ENCODE data around the gene EOMES. TPM values are rescaled to one million over a fixed set of nuclear protein-coding genes. Genes with fewer than 3 reads are reported as not detected.

The EOMES gene
- total and polyA plus RNA-seq, 4 experiments from 2014 or later = 4.0 to 10.2 (median 4.5) TPM

DNA sequence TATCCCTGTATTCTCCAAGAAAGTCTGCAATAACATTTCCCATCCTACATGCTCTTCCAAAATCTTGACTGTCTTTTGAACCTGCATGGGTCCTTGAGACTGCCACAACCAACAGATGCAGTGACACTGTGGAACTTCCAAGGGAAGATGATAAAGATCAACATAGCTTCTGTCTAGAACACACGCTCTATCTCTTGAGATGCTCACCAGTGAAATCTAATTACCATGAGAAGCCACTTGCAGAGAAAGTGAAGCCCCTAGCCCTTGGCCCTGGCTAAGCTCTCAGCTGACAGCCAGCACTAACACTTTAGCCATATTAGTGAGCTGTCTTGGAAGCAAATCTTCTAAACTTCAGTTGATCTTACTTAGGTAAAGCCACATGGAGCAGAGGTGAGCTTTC, 36.6 kb downstream of the EOMES start:
- Mint-ChIP-seq H3K4me1 (peaks cover 5 to 11% (median 9%) of the 10 kb centered on the region in 4 donors), H3K4me3 (no peak overlapping the region), H3K27ac (no peak overlapping the region), H3K36me3 (peaks cover 2 to 8% of the 10 kb centered on the region in 2 donors), H3K27me3 (peaks cover 3 to 6% of the 10 kb centered on the region in 2 donors), H3K9me3 (peaks cover 0 to 15% (median 10%) of the 10 kb centered on the region in 8 donors)
- Histone ChIP-seq H3K9me3 (ENCODE audit: control insufficient read depth in 1 of 2, low read length in 2 of 2) (no peaks in the 10 kb centered on the region), H3K36me3 (ENCODE audit: insufficient read depth, low read length) (no peaks in the 10 kb centered on the region), H3K27me3 (ENCODE audit: insufficient read depth, low read length) (no peaks in the 10 kb centered on the region), H3K4me3 (ENCODE audit: low read length in 2 of 2) (no peak overlapping the region), H3K4me1 (ENCODE audit: insufficient read depth, low read length) (peaks cover 12% of the 10 kb centered on the region), H3K27ac (ENCODE audit: low read depth, low read length) (no peak overlapping the region)
- CTCF ChIA-PET (ENCODE audit: partially characterized antibody) = interaction anchor here (0.6 to 1.8 kb wide), 4 partner anchors 120 to 551 kb away, joined by 3 to 5 read pairs (median 4); no protein-coding TSS in a partner anchor
- intact Hi-C loops (cut with micrococcal nuclease) = no loop called here
- POLR2A ChIA-PET (ENCODE audit: partially characterized antibody) = no interaction called here
- DNase-seq = no peak

- H3K4me1 ChIP-seq (ENCODE audit: insufficient read depth, low read length) = peaks cover 12% of the 10 kb centered on the region
- no peak overlapping the region for H3K4me3 ChIP-seq (ENCODE audit: low read length in 2 of 2)
- Mint-ChIP-seq H3K36me3 (peaks cover 0 to under 1% of the 10 kb centered on the region in 2 donors), H3K9me3 (peaks cover 0 to 6% (median under 1%) of the 10 kb centered on the region in 8 donors), H3K27ac (no peak overlapping the region), H3K27me3 (peaks cover 3 to 6% of the 10 kb centered on the region in 2 donors), H3K4me1 (peaks cover 5 to 16% (median 13%) of the 10 kb centered on the region in 4 donors), H3K4me3 (no peak overlapping the region)
- no peaks in the 10 kb centered on the region for H3K36me3 ChIP-seq (ENCODE audit: insufficient read depth, low read length)
- no peak overlapping the region for H3K27ac ChIP-seq (ENCODE audit: low read depth, low read length)
- DNase-seq = no peak
- no peaks in the 10 kb centered on the region for H3K27me3 ChIP-seq (ENCODE audit: insufficient read depth, low read length)
- ChIA-PET POLR2A (ENCODE audit: partially characterized antibody) (no interaction called here), CTCF (ENCODE audit: partially characterized antibody) (interaction anchor here (0.7 to 7.3 kb wide), 4 partner anchors 29 to 550 kb away, joined by 4 to 99 read pairs (median 34); no protein-coding TSS in a partner anchor)
- no peaks in the 10 kb centered on the region for H3K9me3 ChIP-seq (ENCODE audit: control insufficient read depth in 1 of 2, low read length in 2 of 2)
- intact Hi-C loops (cut with micrococcal nuclease) = no loop called here
These were observed 37.8 kb downstream of the EOMES start for GRCh38 chr3:27684302-27684701.

- no peaks in the 10 kb centered on the region for H3K9me3 ChIP-seq (ENCODE audit: control insufficient read depth in 1 of 2, low read length in 2 of 2)
- no peaks in the 10 kb centered on the region for H3K36me3 Mint-ChIP-seq
- no peak overlapping the region for H3K4me3 ChIP-seq (ENCODE audit: low read length in 2 of 2)
- ChIA-PET CTCF (ENCODE audit: partially characterized antibody) (interaction anchor here (0.6 to 7.3 kb wide), 63 partner anchors 9 to 1880 kb away, joined by 3 to 99 read pairs (median 4); no protein-coding TSS in a partner anchor), POLR2A (ENCODE audit: partially characterized antibody) (interaction anchor here (0.5 to 1.2 kb wide), 2 partner anchors 159 to 201 kb away, joined by 3 read pairs; no protein-coding TSS in a partner anchor)
- peaks cover 3 to 6% of the 10 kb centered on the region in 2 donors for H3K27me3 Mint-ChIP-seq
- peaks cover 5 to 19% (median 14%) of the 10 kb centered on the region in 4 donors for H3K4me1 Mint-ChIP-seq
- H3K36me3 ChIP-seq (ENCODE audit: insufficient read depth, low read length) = no peaks in the 10 kb centered on the region
- no peaks in the 10 kb centered on the region for H3K27me3 ChIP-seq (ENCODE audit: insufficient read depth, low read length)
- DNase-seq = peak; percentile 31 to 73 (median 69)
- no peaks in the 10 kb centered on the region for H3K9me3 Mint-ChIP-seq
- intact Hi-C loops (cut with micrococcal nuclease) = loop anchor here (1.0 to 2.0 kb wide), 4 partner anchors 196 to 547 kb away; partner anchors contain the start of gene SLC4A7
- peaks cover 12% of the 10 kb centered on the region for H3K4me1 ChIP-seq (ENCODE audit: insufficient read depth, low read length)
- no peak overlapping the region for H3K27ac ChIP-seq (ENCODE audit: low read depth, low read length)
- H3K27ac Mint-ChIP-seq = peak overlapping the region; percentile 2 to 77 (median 29)
- peak overlapping the region; percentile 17 to 78 (median 71) for H3K4me3 Mint-ChIP-seq
These were observed 40.8 kb downstream of the EOMES start for GRCh38 chr3:27681249-27681748.

GRCh38 chr3:27680517-27681246, 41.4 kb downstream of the EOMES start:
- Mint-ChIP-seq H3K27me3 (peaks cover 3 to 6% of the 10 kb centered on the region in 2 donors), H3K27ac (peak overlapping the region in 5 of 7 donors; percentile 2 to 62 (median 14)), H3K4me1 (peaks cover 5 to 19% (median 14%) of the 10 kb centered on the region in 4 donors), H3K4me3 (peak overlapping the region in 4 of 8 donors; percentile 17 to 78 (median 75)), H3K36me3 (no peaks in the 10 kb centered on the region), H3K9me3 (no peaks in the 10 kb centered on the region)
- H3K9me3 ChIP-seq (ENCODE audit: control insufficient read depth in 1 of 2, low read length in 2 of 2) = no peaks in the 10 kb centered on the region
- H3K4me3 ChIP-seq (ENCODE audit: low read length in 2 of 2) = no peak overlapping the region
- peaks cover 12% of the 10 kb centered on the region for H3K4me1 ChIP-seq (ENCODE audit: insufficient read depth, low read length)
- no peaks in the 10 kb centered on the region for H3K27me3 ChIP-seq (ENCODE audit: insufficient read depth, low read length)
- H3K27ac ChIP-seq (ENCODE audit: low read depth, low read length) = no peak overlapping the region
- CTCF ChIA-PET (ENCODE audit: partially characterized antibody) = interaction anchor here (0.6 to 7.3 kb wide), 60 partner anchors 9 to 1879 kb away, joined by 3 to 99 read pairs (median 4); no protein-coding TSS in a partner anchor
- no peaks in the 10 kb centered on the region for H3K36me3 ChIP-seq (ENCODE audit: insufficient read depth, low read length)
- intact Hi-C loops (cut with micrococcal nuclease) = loop anchor here (1.0 to 2.0 kb wide), 4 partner anchors 196 to 546 kb away; partner anchors contain the start of gene SLC4A7
- POLR2A ChIA-PET (ENCODE audit: partially characterized antibody) = interaction anchor here (1.2 kb wide), 1 partner anchor 200 kb away, joined by 3 read pairs; no protein-coding TSS in a partner anchor
- no peak for DNase-seq

DNA sequence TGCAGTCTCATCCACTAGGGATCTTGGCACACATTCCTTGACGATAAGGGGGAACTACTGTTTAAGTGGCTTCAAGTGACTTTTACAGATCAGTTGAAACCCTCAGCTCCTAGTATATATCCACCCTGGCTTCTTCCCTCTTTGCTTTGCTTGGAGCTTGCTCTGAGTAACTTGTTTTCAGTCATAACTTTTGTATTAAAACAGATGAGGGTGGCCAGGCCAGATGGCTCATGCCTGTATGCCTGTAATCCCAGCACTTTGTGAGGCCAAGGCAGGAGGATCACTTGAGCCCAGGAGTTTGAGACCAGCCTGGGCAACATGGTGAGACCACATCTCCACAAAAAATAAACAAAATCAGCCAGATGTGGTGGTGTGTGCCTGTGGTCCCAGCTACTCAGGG, 42.4 kb downstream of the EOMES start:
- peaks cover 12% of the 10 kb centered on the region for H3K4me1 ChIP-seq (ENCODE audit: insufficient read depth, low read length)
- H3K27me3 ChIP-seq (ENCODE audit: insufficient read depth, low read length) = no peaks in the 10 kb centered on the region
- no peak overlapping the region for H3K4me3 ChIP-seq (ENCODE audit: low read length in 2 of 2)
- intact Hi-C loops (cut with micrococcal nuclease) = loop anchor here (2.0 kb wide), 1 partner anchor 195 kb away; the partner anchor contains the start of gene SLC4A7
- H3K9me3 ChIP-seq (ENCODE audit: control insufficient read depth in 1 of 2, low read length in 2 of 2) = no peaks in the 10 kb centered on the region
- POLR2A ChIA-PET (ENCODE audit: partially characterized antibody) = no interaction called here
- no peak overlapping the region for H3K27ac ChIP-seq (ENCODE audit: low read depth, low read length)
- Mint-ChIP-seq H3K4me3 (no peak overlapping the region), H3K27me3 (peaks cover 3% of the 10 kb centered on the region in 2 donors), H3K27ac (peak overlapping the region in 2 of 7 donors; percentile 23 to 57), H3K4me1 (peaks cover 5 to 19% (median 14%) of the 10 kb centered on the region in 4 donors), H3K9me3 (no peaks in the 10 kb centered on the region), H3K36me3 (no peaks in the 10 kb centered on the region)
- no peak for DNase-seq
- H3K36me3 ChIP-seq (ENCODE audit: insufficient read depth, low read length) = no peaks in the 10 kb centered on the region
- CTCF ChIA-PET (ENCODE audit: partially characterized antibody) = interaction anchor here (0.8 to 7.3 kb wide), 15 partner anchors 14 to 647 kb away, joined by 3 to 99 read pairs (median 8); no protein-coding TSS in a partner anchor

GRCh38 chr3:27678234-27678633, 43.9 kb downstream of the EOMES start:
- Mint-ChIP-seq H3K27me3 (peaks cover 3% of the 10 kb centered on the region in 2 donors), H3K4me3 (no peak overlapping the region), H3K27ac (no peak overlapping the region), H3K9me3 (no peaks in the 10 kb centered on the region), H3K36me3 (no peaks in the 10 kb centered on the region), H3K4me1 (peaks cover 5 to 19% (median 14%) of the 10 kb centered on the region in 4 donors)
- Histone ChIP-seq H3K27me3 (ENCODE audit: insufficient read depth, low read length) (no peaks in the 10 kb centered on the region), H3K4me3 (ENCODE audit: low read length in 2 of 2) (no peak overlapping the region), H3K9me3 (ENCODE audit: control insufficient read depth in 1 of 2, low read length in 2 of 2) (no peaks in the 10 kb centered on the region), H3K36me3 (ENCODE audit: insufficient read depth, low read length) (no peaks in the 10 kb centered on the region), H3K27ac (ENCODE audit: low read depth, low read length) (no peak overlapping the region), H3K4me1 (ENCODE audit: insufficient read depth, low read length) (peaks cover 12% of the 10 kb centered on the region)
- POLR2A ChIA-PET (ENCODE audit: partially characterized antibody) = no interaction called here
- intact Hi-C loops (cut with micrococcal nuclease) = no loop called here
- CTCF ChIA-PET (ENCODE audit: partially characterized antibody) = interaction anchor here (0.6 to 7.3 kb wide), 6 partner anchors 12 to 1055 kb away, joined by 3 to 99 read pairs (median 3); no protein-coding TSS in a partner anchor
- no peak for DNase-seq

DNA sequence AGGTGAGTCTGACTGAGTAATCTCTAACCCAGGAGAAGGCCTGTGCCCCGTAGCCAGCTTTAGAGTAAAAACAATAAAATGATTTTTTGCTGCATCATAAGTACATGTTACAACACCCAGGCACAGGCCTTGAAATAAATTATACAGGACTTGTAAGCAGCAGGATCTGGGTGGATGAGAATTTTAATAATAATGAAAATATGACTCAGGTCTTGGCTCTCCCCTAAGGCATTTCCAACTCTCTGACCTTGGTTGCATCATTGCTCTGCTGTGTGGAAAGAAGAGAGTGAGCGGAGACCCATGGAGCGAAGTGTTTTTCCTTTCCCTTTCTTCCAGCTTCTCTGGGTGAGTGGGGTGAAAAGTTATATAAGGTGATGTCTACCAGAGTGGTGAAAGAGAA, 44.6 kb downstream of the EOMES start:
- Histone ChIP-seq H3K27me3 (ENCODE audit: insufficient read depth, low read length) (no peaks in the 10 kb centered on the region), H3K4me1 (ENCODE audit: insufficient read depth, low read length) (peaks cover 12% of the 10 kb centered on the region), H3K36me3 (ENCODE audit: insufficient read depth, low read length) (no peaks in the 10 kb centered on the region), H3K4me3 (ENCODE audit: low read length in 2 of 2) (no peak overlapping the region), H3K27ac (ENCODE audit: low read depth, low read length) (no peak overlapping the region), H3K9me3 (ENCODE audit: control insufficient read depth in 1 of 2, low read length in 2 of 2) (no peaks in the 10 kb centered on the region)
- ChIA-PET CTCF (ENCODE audit: partially characterized antibody) (interaction anchor here (1.2 to 7.3 kb wide), 3 partner anchors 12 to 543 kb away, joined by 3 to 99 read pairs (median 3); no protein-coding TSS in a partner anchor), POLR2A (ENCODE audit: partially characterized antibody) (no interaction called here)
- no peak for DNase-seq
- H3K36me3 Mint-ChIP-seq = no peaks in the 10 kb centered on the region
- peaks cover 3% of the 10 kb centered on the region in 2 donors for H3K27me3 Mint-ChIP-seq
- H3K27ac Mint-ChIP-seq = peak overlapping the region in 1 of 7 donors; percentile 1
- H3K9me3 Mint-ChIP-seq = no peaks in the 10 kb centered on the region
- H3K4me3 Mint-ChIP-seq = no peak overlapping the region
- peaks cover 5 to 19% (median 14%) of the 10 kb centered on the region in 4 donors for H3K4me1 Mint-ChIP-seq
- intact Hi-C loops (cut with micrococcal nuclease) = no loop called here

Measured in CD4-positive, alpha-beta memory T cell (primary cell).